T-helper 1 cell treated with Interleukin-12 subunit alpha and Interleukin-12 subunit beta and Interleukin-4 antibody, amounts not matched to agents 30 ng/mL and 1 ng/mL, for 36 hours (primary cell): Measurements from ENCODE around the gene MMP14. TPM values are rescaled to one million over a fixed set of nuclear protein-coding genes. Genes with fewer than 3 reads are reported as not detected.

Experiments used
- total RNA-seq: library from RNA; stranded (reverse); gene quantifications from 2 replicates; pipeline ENCODE4 v1.2.3, GENCODE V29; 2022

Gene MMP14
- total RNA-seq, 1 donor from 2014 or later, result 2.1 TPM

Other genes starting within 250 kb of the MMP14 start
- 177 and 190 TPM in 2 replicates for gene DAD1, start 247.4 kb upstream of the MMP14 start, total RNA-seq
- 16.1 and 18.6 TPM in 2 replicates for gene ABHD4, start 238.3 kb upstream of the MMP14 start, total RNA-seq
- gene OR6J1, start 192.2 kb upstream of the MMP14 start, total RNA-seq, result not detected in 2 replicates
- gene OXA1L, start 69.9 kb upstream of the MMP14 start, total RNA-seq, result 119 and 120 TPM in 2 replicates
- gene SLC7A7, start 21.1 kb upstream of the MMP14 start, total RNA-seq, result 0.54 TPM in 1 of 2 replicates, not detected in the other
- 136 and 138 TPM in 2 replicates for gene MRPL52, start 6.7 kb upstream of the MMP14 start, total RNA-seq
- 78.4 and 82.0 TPM in 2 replicates for gene LRP10, start 35.2 kb downstream of the MMP14 start, total RNA-seq
- gene REM2, start 46.6 kb downstream of the MMP14 start, total RNA-seq, result 0.51 and 1.0 TPM in 2 replicates
- gene RBM23, start 82.6 kb downstream of the MMP14 start, total RNA-seq, result 95.9 and 98.9 TPM in 2 replicates
- gene PRMT5, start 92.8 kb downstream of the MMP14 start, total RNA-seq, result 80.5 and 88.4 TPM in 2 replicates
- 38.0 and 45.4 TPM in 2 replicates for gene HAUS4, start 120.5 kb downstream of the MMP14 start, total RNA-seq
- gene AJUBA, start 146.0 kb downstream of the MMP14 start, total RNA-seq, result 0.74 and 1.9 TPM in 2 replicates
- 9.3 and 10.1 TPM in 2 replicates for gene C14orf93, start 173.6 kb downstream of the MMP14 start, total RNA-seq
- 73.1 and 73.6 TPM in 2 replicates for gene PSMB5, start 198.3 kb downstream of the MMP14 start, total RNA-seq
- gene PSMB11, start 205.6 kb downstream of the MMP14 start, total RNA-seq, result not detected in 2 replicates
- gene CDH24, start 220.9 kb downstream of the MMP14 start, total RNA-seq, result 2.0 and 2.2 TPM in 2 replicates